SK-N-MC (cell line): ENCODE data around the gene PDE4D.

Source experiments
- DNase-seq: peaks from one replicate; pipeline ENCODE4 v3.0.0-alpha.2; 2011; ENCODE audit warnings: low read depth, low spot score
- H3K27ac ChIP-seq: fragments of 200-600 bp; sonication (generic); 2 replicates; pipeline ENCODE4 v1.5.1; 2016; ENCODE audit warnings: mixed run types
- H3K36me3 ChIP-seq: fragments of 200-600 bp; sonication (generic); 2 replicates; pipeline ENCODE4 v1.6.1; 2017; ENCODE audit warnings: antibody characterized with exemption, low read length, mixed read lengths; ENCODE audit not compliant: insufficient read depth
- H3K4me3 ChIP-seq: fragments of 200-600 bp; sonication (generic); 2 replicates; pipeline ENCODE4 v1.5.1; 2016
- H3K9ac ChIP-seq: fragments of 200-600 bp; sonication (generic); 2 replicates; pipeline ENCODE4 v1.8.0; 2017; ENCODE audit warnings: mixed run types, mixed read lengths; ENCODE audit not compliant: insufficient read length
- H3K9me3 ChIP-seq: fragments of 200-600 bp; sonication (generic); 2 replicates; pipeline ENCODE4 v1.6.1; 2017; ENCODE audit warnings: low read depth, mild to moderate bottlenecking, antibody characterized with exemption, low read length, moderate library complexity, mixed read lengths
- EZH2 ChIP-seq: fragments of 200-600 bp; sonication (generic); IDR thresholded peaks from one replicate; pipeline ENCODE4 v1.6.1; 2017; ENCODE audit warnings: antibody characterized with exemption
- FOXP2 ChIP-seq: optimal IDR thresholded peaks from 2 replicates; pipeline ENCODE3; 2011; ENCODE audit warnings: mild to moderate bottlenecking, moderate library complexity; ENCODE audit not compliant: insufficient read depth; ENCODE audit errors: extremely low read length, control extremely low read depth
- POLR2AphosphoS5 ChIP-seq: IDR thresholded peaks from 2 replicates; pipeline ENCODE4 v1.6.1; 2012; ENCODE audit warnings: mild to moderate bottlenecking, low read depth, low read length, borderline replicate concordance

The PDE4D gene

GRCh38 chr5:59833448-59833847 lies 60.1 kb downstream of the PDE4D start:
- Histone ChIP-seq H3K36me3 (no peaks in the 10 kb centered on the region), H3K4me3 (no peak overlapping the region), H3K27ac (no peak overlapping the region), H3K9ac (no peak overlapping the region), H3K9me3 (no peaks in the 10 kb centered on the region)
- no peak for TF ChIP-seq POLR2AphosphoS5
- TF ChIP-seq FOXP2 = no peak
- TF ChIP-seq EZH2 = no peak
- no peak for DNase-seq

- H3K9me3 ChIP-seq = no peaks in the 10 kb centered on the region
- TF ChIP-seq EZH2 = no peak
- TF ChIP-seq POLR2AphosphoS5 = no peak
- no peaks in the 10 kb centered on the region for H3K36me3 ChIP-seq
- no peak overlapping the region for H3K9ac ChIP-seq
- no peak overlapping the region for H3K27ac ChIP-seq
- no peak overlapping the region for H3K4me3 ChIP-seq
- DNase-seq = no peak
Measured at GRCh38 chr5:59832577-59833301, 60.8 kb downstream of the PDE4D start.

- no peaks in the 10 kb centered on the region for H3K36me3 ChIP-seq
- H3K27ac ChIP-seq = no peak overlapping the region
- no peak overlapping the region for H3K9ac ChIP-seq
- no peak for TF ChIP-seq EZH2
- TF ChIP-seq FOXP2 = no peak
- TF ChIP-seq POLR2AphosphoS5 = no peak
- DNase-seq = no peak
- no peak overlapping the region for H3K4me3 ChIP-seq
- no peaks in the 10 kb centered on the region for H3K9me3 ChIP-seq
Measured at GRCh38 chr5:59831326-59832010, 62.1 kb downstream of the PDE4D start.

- TF ChIP-seq EZH2 (no peak), FOXP2 (no peak), POLR2AphosphoS5 (no peak)
- Histone ChIP-seq H3K36me3 (no peaks in the 10 kb centered on the region), H3K27ac (no peak overlapping the region), H3K4me3 (no peak overlapping the region), H3K9me3 (no peaks in the 10 kb centered on the region), H3K9ac (no peak overlapping the region)
- no peak for DNase-seq
Measured at GRCh38 chr5:59830536-59831200, 62.9 kb downstream of the PDE4D start.

- no peak overlapping the region for H3K27ac ChIP-seq
- peak overlapping the region; percentile 1; the same call in 1 of the 2 replicates for H3K4me3 ChIP-seq
Measured at GRCh38 chr5:59829922-59830321, 63.6 kb downstream of the PDE4D start.

GRCh38 chr5:59829386-59829785 lies 64.1 kb downstream of the PDE4D start:
- Histone ChIP-seq H3K9me3 (no peaks in the 10 kb centered on the region), H3K4me3 (peak overlapping the region; percentile 22; the same call in 1 of the 2 replicates), H3K36me3 (no peaks in the 10 kb centered on the region), H3K27ac (no peak overlapping the region), H3K9ac (no peak overlapping the region)
- TF ChIP-seq POLR2AphosphoS5 = peak; percentile 75; the same call in 1 of the 2 replicates
- no peak for TF ChIP-seq EZH2
- TF ChIP-seq FOXP2 = no peak
- peak; percentile 97 for DNase-seq

More at GRCh38 chr5:59829922-59830321, 63.6 kb downstream of the PDE4D start:
- Histone ChIP-seq H3K36me3 (no peaks in the 10 kb centered on the region), H3K9me3 (no peaks in the 10 kb centered on the region), H3K9ac (no peak overlapping the region)
- TF ChIP-seq POLR2AphosphoS5 (no peak), FOXP2 (no peak), EZH2 (no peak)
- no peak for DNase-seq

GRCh38 chr5:59828623-59829022 lies 64.9 kb downstream of the PDE4D start:
- no peaks in the 10 kb centered on the region for H3K9me3 ChIP-seq
- no peak for TF ChIP-seq POLR2AphosphoS5
- no peak for TF ChIP-seq EZH2
- no peak for TF ChIP-seq FOXP2
- DNase-seq = no peak
- H3K27ac ChIP-seq = no peak overlapping the region
- no peaks in the 10 kb centered on the region for H3K36me3 ChIP-seq
- H3K4me3 ChIP-seq = no peak overlapping the region
- no peak overlapping the region for H3K9ac ChIP-seq

GRCh38 chr5:59826996-59827395 lies 66.5 kb downstream of the PDE4D start:
- TF ChIP-seq EZH2 (no peak), POLR2AphosphoS5 (no peak), FOXP2 (no peak)
- no peaks in the 10 kb centered on the region for H3K36me3 ChIP-seq
- no peaks in the 10 kb centered on the region for H3K9me3 ChIP-seq
- H3K9ac ChIP-seq = no peak overlapping the region
- no peak for DNase-seq
- H3K4me3 ChIP-seq = no peak overlapping the region
- no peak overlapping the region for H3K27ac ChIP-seq

- H3K9ac ChIP-seq = no peak overlapping the region
Measured at GRCh38 chr5:59823420-59823819, 70.1 kb downstream of the PDE4D start.

More at GRCh38 chr5:59823420-59823819, 70.1 kb downstream of the PDE4D start:
- H3K36me3 ChIP-seq = no peaks in the 10 kb centered on the region
- no peak for DNase-seq
- H3K27ac ChIP-seq = no peak overlapping the region
- no peak overlapping the region for H3K4me3 ChIP-seq
- H3K9me3 ChIP-seq = no peaks in the 10 kb centered on the region
- no peak for TF ChIP-seq POLR2AphosphoS5
- no peak for TF ChIP-seq EZH2
- TF ChIP-seq FOXP2 = no peak
